22Rv1 (cell line): ENCODE results near the gene UIMC1.

Experiments used
- CTCF ChIP-seq: fragments of 450-650 bp; IDR thresholded peaks from 2 replicates; pipeline ENCODE4 v1.5.1; 2017; ENCODE audit warnings: mild to moderate bottlenecking
- ZFX ChIP-seq: fragments of 450-650 bp; IDR thresholded peaks from 2 replicates; pipeline ENCODE4 v1.6.1; 2017; ENCODE audit warnings: antibody characterized with exemption, borderline replicate concordance

GRCh38 chr5:176868731-176869130 lies 137.8 kb downstream of the UIMC1 start:
- no peak for TF ChIP-seq CTCF
- TF ChIP-seq ZFX, result no peak
